SU-DHL-6 (cell line): ENCODE results near the gene NIFK.

Experiments used
- H2AFZ ChIP-seq: fragments of 200-600 bp; sonication (generic); 2 replicates; pipeline ENCODE4 v1.6.1; 2014; ENCODE audit warnings: low read depth, mild to moderate bottlenecking, moderate library complexity, mixed read lengths, antibody characterized with exemption, low read length; ENCODE audit not compliant: severe bottlenecking
- H3F3A ChIP-seq: fragments of 200-600 bp; shearing (Covaris generic); 2 replicates; pipeline ENCODE4 v1.6.0; 2016; ENCODE audit warnings: antibody characterized with exemption, mild to moderate bottlenecking; ENCODE audit not compliant: insufficient read depth
- H3K27ac ChIP-seq: fragments of 200-600 bp; sonication (generic); 2 replicates; pipeline ENCODE4 v1.5.1; 2016; ENCODE audit warnings: low read depth, mild to moderate bottlenecking, low read length, moderate library complexity, mixed read lengths
- H3K27me3 ChIP-seq: fragments of 200-600 bp; sonication (generic), shearing (Covaris generic); 2 replicates; pipeline ENCODE4 v1.6.0; 2014; ENCODE audit warnings: mild to moderate bottlenecking, low read length
- H3K36me3 ChIP-seq: fragments of 200-600 bp; sonication (generic); 2 replicates; pipeline ENCODE4 v1.6.1; 2014; ENCODE audit warnings: mild to moderate bottlenecking, low read length, mixed read lengths
- H3K4me2 ChIP-seq: fragments of 300-600, 200-600 bp; shearing (Covaris generic), sonication (generic); 2 replicates; pipeline ENCODE4 v1.6.0; 2014; ENCODE audit warnings: low read length, low read depth, mild to moderate bottlenecking; ENCODE audit not compliant: poor library complexity, severe bottlenecking
- H3K4me3 ChIP-seq: fragments of 200-600 bp; sonication (generic); 2 replicates; pipeline ENCODE4 v1.5.1; 2014; ENCODE audit warnings: antibody characterized with exemption, low read length, mild to moderate bottlenecking, mixed read lengths; ENCODE audit not compliant: insufficient read depth, poor library complexity, severe bottlenecking
- H3K79me2 ChIP-seq: fragments of 200-600 bp; sonication (generic); 2 replicates; pipeline ENCODE4 v1.6.1; 2014; ENCODE audit warnings: mild to moderate bottlenecking, low read length, moderate library complexity; ENCODE audit not compliant: insufficient read depth
- H3K9ac ChIP-seq: fragments of 200-600 bp; sonication (generic); 2 replicates; pipeline ENCODE4 v1.7.0; 2014; ENCODE audit warnings: mild to moderate bottlenecking, low read length
- H3K9me2 ChIP-seq: fragments of 200-600 bp; sonication (generic); replicated peaks from 2 replicates; pipeline ENCODE4 v1.6.1; 2014; ENCODE audit warnings: low read length; ENCODE audit not compliant: insufficient read depth
- H3K9me3 ChIP-seq: fragments of 200-600 bp; sonication (generic); 2 replicates; pipeline ENCODE4 v1.6.1; 2014; ENCODE audit warnings: low read length, mixed read lengths; ENCODE audit not compliant: insufficient read depth
- H4K20me1 ChIP-seq: fragments of 200-600 bp; sonication (generic); 2 replicates; pipeline ENCODE4 v1.6.1; 2014; ENCODE audit warnings: low read depth, mild to moderate bottlenecking, antibody characterized with exemption, low read length, moderate library complexity, mixed read lengths
- EZH2phosphoT487 ChIP-seq: fragments of 200-600 bp; sonication (generic), shearing (Covaris generic); conservative IDR thresholded peaks from 2 replicates; pipeline ENCODE4 v1.6.1; 2018; ENCODE audit warnings: mild to moderate bottlenecking, antibody characterized with exemption, low read length, moderate library complexity, mixed read lengths
- TF ChIP-seq, protein P1 (sequence below): fragments of 200-600 bp; sonication (generic); IDR thresholded peaks from one replicate; pipeline ENCODE4 v1.5.1; 2017; ENCODE audit warnings: antibody characterized with exemption, mild to moderate bottlenecking, low read length, moderate library complexity; ENCODE audit not compliant: insufficient read depth, poor library complexity, severe bottlenecking

The NIFK gene

DNA sequence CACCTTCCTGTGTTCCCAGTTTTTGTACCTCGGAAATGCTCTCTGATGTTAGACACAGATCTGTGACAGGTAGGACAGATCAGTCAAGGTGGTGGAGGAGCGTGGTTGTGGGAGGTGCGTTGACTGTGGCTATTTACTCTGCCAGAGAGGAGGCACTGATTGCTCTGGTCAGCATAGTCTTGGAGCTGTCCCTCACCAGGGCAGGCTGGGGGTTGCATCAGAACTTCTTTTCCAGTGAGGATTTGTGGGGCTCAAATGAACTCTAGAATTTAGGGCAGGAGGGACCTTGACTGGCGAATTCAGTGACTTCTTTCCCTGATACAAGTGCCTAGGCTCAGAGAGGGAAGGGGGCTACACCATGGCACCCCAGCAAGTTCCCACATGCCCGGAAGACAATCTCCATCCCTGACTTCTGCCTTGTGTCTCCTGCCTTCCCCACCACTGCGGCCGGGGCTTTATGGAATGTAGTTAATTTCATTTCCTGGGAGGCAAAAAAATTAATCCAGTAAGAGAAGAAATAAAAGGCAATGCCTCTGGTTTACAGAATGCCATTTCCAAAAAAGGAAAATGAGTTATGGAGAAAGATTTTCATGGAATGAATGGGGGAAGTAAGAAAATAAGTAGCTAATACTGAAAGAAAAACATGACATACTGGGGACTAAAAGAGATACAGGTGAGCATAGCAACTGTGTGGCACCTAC is 26.1 kb downstream of the NIFK start:
- H3K4me2 ChIP-seq: no peak overlapping the region
- H3K36me3 ChIP-seq: no peaks in the 10 kb centered on the region
- no peaks in the 10 kb centered on the region for H4K20me1 ChIP-seq

GRCh38 chr2:121709776-121710469 is 26.8 kb downstream of the NIFK start:
- Histone ChIP-seq H3K4me3 (no peak overlapping the region), H3K36me3 (no peaks in the 10 kb centered on the region), H3K27me3 (no peaks in the 10 kb centered on the region), H3K79me2 (no peaks in the 10 kb centered on the region), H3K27ac (no peak overlapping the region), H3K4me2 (no peak overlapping the region), H4K20me1 (no peaks in the 10 kb centered on the region), H2AFZ (no peak overlapping the region), H3K9me2 (no peaks in the 10 kb centered on the region), H3F3A (no peaks in the 10 kb centered on the region), H3K9ac (no peak overlapping the region), H3K9me3 (no peaks in the 10 kb centered on the region)
- TF ChIP-seq, protein P1, sequence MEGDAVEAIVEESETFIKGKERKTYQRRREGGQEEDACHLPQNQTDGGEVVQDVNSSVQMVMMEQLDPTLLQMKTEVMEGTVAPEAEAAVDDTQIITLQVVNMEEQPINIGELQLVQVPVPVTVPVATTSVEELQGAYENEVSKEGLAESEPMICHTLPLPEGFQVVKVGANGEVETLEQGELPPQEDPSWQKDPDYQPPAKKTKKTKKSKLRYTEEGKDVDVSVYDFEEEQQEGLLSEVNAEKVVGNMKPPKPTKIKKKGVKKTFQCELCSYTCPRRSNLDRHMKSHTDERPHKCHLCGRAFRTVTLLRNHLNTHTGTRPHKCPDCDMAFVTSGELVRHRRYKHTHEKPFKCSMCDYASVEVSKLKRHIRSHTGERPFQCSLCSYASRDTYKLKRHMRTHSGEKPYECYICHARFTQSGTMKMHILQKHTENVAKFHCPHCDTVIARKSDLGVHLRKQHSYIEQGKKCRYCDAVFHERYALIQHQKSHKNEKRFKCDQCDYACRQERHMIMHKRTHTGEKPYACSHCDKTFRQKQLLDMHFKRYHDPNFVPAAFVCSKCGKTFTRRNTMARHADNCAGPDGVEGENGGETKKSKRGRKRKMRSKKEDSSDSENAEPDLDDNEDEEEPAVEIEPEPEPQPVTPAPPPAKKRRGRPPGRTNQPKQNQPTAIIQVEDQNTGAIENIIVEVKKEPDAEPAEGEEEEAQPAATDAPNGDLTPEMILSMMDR: no peak
- TF ChIP-seq EZH2phosphoT487: no peak

More for the DNA sequence above, 26.1 kb downstream of the NIFK start:
- no peaks in the 10 kb centered on the region for H3K27me3 ChIP-seq
- no peaks in the 10 kb centered on the region for H3K79me2 ChIP-seq
- H3K27ac ChIP-seq: no peak overlapping the region
- TF ChIP-seq, protein P1: no peak
- no peak for TF ChIP-seq EZH2phosphoT487
- H2AFZ ChIP-seq: no peak overlapping the region
- no peaks in the 10 kb centered on the region for H3K9me3 ChIP-seq
- no peaks in the 10 kb centered on the region for H3F3A ChIP-seq
- no peak overlapping the region for H3K4me3 ChIP-seq
- no peaks in the 10 kb centered on the region for H3K9me2 ChIP-seq
- H3K9ac ChIP-seq: no peak overlapping the region

DNA sequence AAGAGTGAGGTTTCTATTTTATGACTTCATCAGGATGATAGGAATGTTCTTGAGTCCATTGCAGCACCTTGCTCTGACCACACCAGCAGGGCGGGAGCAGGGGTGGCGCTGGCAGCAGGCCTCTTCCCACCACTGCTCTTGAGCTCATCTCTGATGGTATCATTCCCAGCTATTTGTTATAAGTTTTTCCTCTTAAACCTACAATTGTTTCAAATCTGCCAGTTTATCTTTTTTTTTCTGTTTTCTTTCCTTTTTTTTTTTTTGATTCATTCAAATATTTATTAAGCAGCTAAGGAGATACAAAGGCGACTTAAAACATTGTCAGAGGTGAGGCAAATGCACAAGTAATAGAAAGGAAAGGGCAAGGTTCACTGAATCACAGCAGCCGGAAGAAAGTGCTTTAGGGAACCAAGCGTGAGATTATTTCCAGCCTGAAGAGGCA is 28.7 kb downstream of the NIFK start:
- Histone ChIP-seq H3K79me2 (no peaks in the 10 kb centered on the region), H3K9ac (no peak overlapping the region), H3K9me3 (no peaks in the 10 kb centered on the region), H3K36me3 (no peaks in the 10 kb centered on the region), H3K9me2 (no peaks in the 10 kb centered on the region), H3K27ac (no peak overlapping the region), H3F3A (no peaks in the 10 kb centered on the region), H3K4me2 (no peak overlapping the region), H3K27me3 (no peaks in the 10 kb centered on the region), H3K4me3 (no peak overlapping the region), H4K20me1 (no peaks in the 10 kb centered on the region), H2AFZ (no peak overlapping the region)
- no peak for TF ChIP-seq EZH2phosphoT487
- TF ChIP-seq, protein P1: no peak
